IMR-90 (cell line): Measurements from ENCODE around the gene SPCS3. TPM values are rescaled to one million over a fixed set of nuclear protein-coding genes. Genes with fewer than 3 reads are reported as not detected.

Source experiments
- ATAC-seq: fragments of 200-7000 bp; cut with Tn5 transposase; 2 replicates; pipeline ENCODE4 v1.9.1; 2020; ENCODE audit warnings: low read depth, mild to moderate bottlenecking, moderate library complexity
- BruUV-seq: library from RNA; stranded (reverse); fragments of 400-500 nt; replicated peaks from 2 replicates; lab custom pipeline; 2021; lab: Mats Ljungman, UMichigan
- CTCF ChIA-PET: fragments of 300-600 bp; formaldehyde crosslinking; extraction: SDS; loops from one replicate; lab custom pipeline; 2021; ENCODE audit warnings: antibody characterized with exemption; lab: Yijun Ruan, JAX
- POLR2A ChIA-PET: fragments of 300-600 bp; sonication (Branson Sonifier 250); formaldehyde crosslinking; loops from one replicate; lab custom pipeline; 2022; ENCODE audit warnings: antibody characterized with exemption; ENCODE audit not compliant: unreplicated experiment; lab: Charles Lee
- DNase-seq: peaks from one replicate; pipeline ENCODE4 v3.0.0; 2013
- H2AFZ ChIP-seq: replicated peaks from 2 replicates; pipeline ENCODE3; 2013; ENCODE audit warnings: low read length, mild to moderate bottlenecking; ENCODE audit not compliant: poor library complexity
- H2AK5ac ChIP-seq: 2 replicates; pipeline ENCODE4 v1.6.1; 2013; ENCODE audit warnings: low read depth, low read length, inconsistent platforms
- H2AK9ac ChIP-seq: replicated peaks from 2 replicates; pipeline ENCODE3; 2013; ENCODE audit warnings: mild to moderate bottlenecking, low read depth, low read length, moderate library complexity; ENCODE audit not compliant: poor library complexity
- H2BK120ac ChIP-seq: 2 replicates; pipeline ENCODE4 v1.6.1; 2013; ENCODE audit warnings: low read depth, low read length, inconsistent platforms
- H2BK15ac ChIP-seq: 3 replicates; pipeline ENCODE4 v1.6.1; 2013; ENCODE audit warnings: low read depth, low read length, inconsistent platforms
- H2BK20ac ChIP-seq: 2 replicates; pipeline ENCODE4 v1.6.1; 2013; ENCODE audit warnings: low read depth, mild to moderate bottlenecking, inconsistent platforms, low read length, moderate library complexity
- H2BK5ac ChIP-seq: 2 replicates; pipeline ENCODE4 v1.6.1; 2013; ENCODE audit warnings: mild to moderate bottlenecking, low read depth, low read length, inconsistent platforms; ENCODE audit not compliant: poor library complexity, severe bottlenecking
- H3K14ac ChIP-seq: replicated peaks from 2 replicates; pipeline ENCODE4 v1.6.1; 2013; ENCODE audit warnings: low read depth, low read length, inconsistent platforms
- H3K18ac ChIP-seq: 2 replicates; pipeline ENCODE4 v1.6.1; 2013; ENCODE audit warnings: low read depth, low read length, control low read depth
- H3K23ac ChIP-seq: 2 replicates; pipeline ENCODE4 v1.6.1; 2013; ENCODE audit warnings: low read depth, low read length, inconsistent platforms
- H3K27ac ChIP-seq: 2 replicates; pipeline ENCODE4 v1.5.1; 2013; ENCODE audit warnings: mild to moderate bottlenecking, control low read depth, low read length; ENCODE audit not compliant: insufficient read depth
- H3K27me3 ChIP-seq: 2 replicates; pipeline ENCODE4 v1.6.1; 2013; ENCODE audit warnings: low read length; ENCODE audit not compliant: control insufficient read depth, insufficient read depth
- H3K36me3 ChIP-seq: 2 replicates; pipeline ENCODE4 v1.6.1; 2013; ENCODE audit warnings: low read length, mixed read lengths; ENCODE audit not compliant: control insufficient read depth, insufficient read depth
- H3K4ac ChIP-seq: 2 replicates; pipeline ENCODE4 v1.6.1; 2013; ENCODE audit warnings: low read depth, low read length, inconsistent platforms
- H3K4me1 ChIP-seq: 2 replicates; pipeline ENCODE4 v1.6.1; 2013; ENCODE audit warnings: low read length, mixed read lengths; ENCODE audit not compliant: control insufficient read depth, insufficient read depth
- H3K4me2 ChIP-seq: 2 replicates; pipeline ENCODE4 v1.6.1; 2013; ENCODE audit warnings: low read depth, mild to moderate bottlenecking, control low read depth, low read length, moderate library complexity
- H3K4me3 ChIP-seq: 2 replicates; pipeline ENCODE4 v1.5.1; 2013; ENCODE audit warnings: low read depth, mild to moderate bottlenecking, control low read depth, low read length, moderate library complexity; ENCODE audit not compliant: insufficient read depth
- H3K56ac ChIP-seq: 2 replicates; pipeline ENCODE4 v1.6.1; 2013; ENCODE audit warnings: low read length, inconsistent platforms; ENCODE audit not compliant: insufficient read depth; ENCODE audit errors: extremely low read depth
- H3K79me1 ChIP-seq, 2 experiments: 2 replicates each; pipeline ENCODE4 v1.6.1; 2013; ENCODE audit warnings: low read length in 2 of 2, inconsistent platforms in 1 of 2, low read depth in 1 of 2
- H3K9ac ChIP-seq: 2 replicates; pipeline ENCODE4 v1.6.1; 2013; ENCODE audit warnings: low read depth, low read length, control low read depth
- H3K9me1 ChIP-seq: 2 replicates; pipeline ENCODE4 v1.6.1; 2013; ENCODE audit warnings: low read length, inconsistent platforms; ENCODE audit not compliant: insufficient read depth
- H3K9me3 ChIP-seq: 2 replicates; pipeline ENCODE4 v1.6.1; 2013; ENCODE audit warnings: low read length; ENCODE audit not compliant: control insufficient read depth, insufficient read depth
- H4K20me1 ChIP-seq: 2 replicates; pipeline ENCODE4 v1.6.1; 2013; ENCODE audit warnings: low read length, inconsistent platforms; ENCODE audit not compliant: insufficient read depth
- H4K5ac ChIP-seq: 2 replicates; pipeline ENCODE4 v1.6.1; 2013; ENCODE audit warnings: mild to moderate bottlenecking, low read depth, low read length, control low read depth
- H4K8ac ChIP-seq, 2 experiments: 2 replicates each; pipeline ENCODE4 v1.6.1; 2013; ENCODE audit warnings: low read depth in 2 of 2, low read length in 2 of 2, control low read depth in 1 of 2, inconsistent platforms in 1 of 2
- H4K91ac ChIP-seq: 2 replicates; pipeline ENCODE4 v1.6.1; 2013; ENCODE audit warnings: low read depth, low read length, inconsistent platforms; ENCODE audit not compliant: insufficient read depth
- BHLHE40 ChIP-seq: fragments of 150-350 bp; IDR thresholded peaks from 2 replicates; pipeline ENCODE4 v1.6.1; 2016; ENCODE audit warnings: mild to moderate bottlenecking, low read depth, low read length
- CHD1 ChIP-seq: IDR thresholded peaks from 2 replicates; pipeline ENCODE4 v1.6.1; 2012; ENCODE audit warnings: low read depth, low read length, improper control_type of control experiment
- CTCF ChIP-seq: conservative IDR thresholded peaks from 2 replicates; pipeline ENCODE4 v1.5.1; 2012; ENCODE audit warnings: mild to moderate bottlenecking, low read depth, low read length, improper control_type of control experiment
- ELK1 ChIP-seq: fragments of 150-350 bp; IDR thresholded peaks from 2 replicates; pipeline ENCODE4 v1.6.1; 2016; ENCODE audit warnings: low read depth, mild to moderate bottlenecking, low read length, moderate library complexity, borderline replicate concordance
- FOS ChIP-seq: fragments of 150-350 bp; IDR thresholded peaks from 2 replicates; pipeline ENCODE4 v1.6.1; 2016; ENCODE audit warnings: low read depth, low read length
- MAFK ChIP-seq: IDR thresholded peaks from 2 replicates; pipeline ENCODE4 v1.6.1; 2012; ENCODE audit warnings: low read depth, low read length, improper control_type of control experiment
- MAZ ChIP-seq: IDR thresholded peaks from 2 replicates; pipeline ENCODE4 v1.6.1; 2012; ENCODE audit warnings: low read depth, mild to moderate bottlenecking, low read length, improper control_type of control experiment, moderate library complexity, borderline replicate concordance
- MXI1 ChIP-seq: IDR thresholded peaks from 2 replicates; pipeline ENCODE4 v1.6.1; 2012; ENCODE audit warnings: low read depth, mild to moderate bottlenecking, low read length, moderate library complexity, borderline replicate concordance
- NFE2L2 ChIP-seq: fragments of 150-350 bp; IDR thresholded peaks from 2 replicates; pipeline ENCODE4 v1.6.1; 2016; ENCODE audit warnings: low read depth, mild to moderate bottlenecking, low read length
- POLR2A ChIP-seq: IDR thresholded peaks from 2 replicates; pipeline ENCODE4 v1.6.1; 2012; ENCODE audit warnings: mild to moderate bottlenecking, low read depth, low read length
- RAD21 ChIP-seq: IDR thresholded peaks from 2 replicates; pipeline ENCODE4 v1.6.1; 2012; ENCODE audit warnings: low read length, improper control_type of control experiment
- RCOR1 ChIP-seq: IDR thresholded peaks from 2 replicates; pipeline ENCODE4 v1.6.1; 2012; ENCODE audit warnings: mild to moderate bottlenecking, low read length, improper control_type of control experiment; ENCODE audit not compliant: insufficient replicate concordance
- RFX5 ChIP-seq: IDR thresholded peaks from 2 replicates; pipeline ENCODE4 v1.8.0; 2012; ENCODE audit warnings: low read depth, mild to moderate bottlenecking, low read length, moderate library complexity
- SMC3 ChIP-seq: fragments of 150-350 bp; IDR thresholded peaks from 2 replicates; pipeline ENCODE4 v1.6.1; 2016; ENCODE audit warnings: low read depth, mild to moderate bottlenecking, antibody characterized with exemption, low read length, moderate library complexity
- USF2 ChIP-seq: fragments of 150-350 bp; IDR thresholded peaks from 2 replicates; pipeline ENCODE4 v1.6.1; 2017; ENCODE audit warnings: mild to moderate bottlenecking, antibody characterized with exemption, low read length, low read depth
- WGBS, 2 experiments: methylation state at CpG; one replicate each; pipeline versions ENCODE4 v1.1.5 to v1.1.7; 2013; ENCODE audit warnings: missing lambda C conversion rate in 2 of 2; ENCODE audit not compliant: insufficient read length in 1 of 2; ENCODE audit errors: extremely low coverage in 2 of 2; 5-methylcytosine and 5-hydroxymethylcytosine counted together
- dilution Hi-C: fragments of 300-500 bp; cut with HindIII; formaldehyde crosslinking; loops from one replicate; pipeline ENCODE4 v1.14.3; 2018; ENCODE audit warnings: low sequenced_read_pairs; ENCODE audit not compliant: unreplicated experiment
- in situ Hi-C: fragments of 300-500 bp; cut with MboI; formaldehyde crosslinking; loops from 3 replicates; pipeline ENCODE4 v1.14.3; 2019; ENCODE audit warnings: low sequenced_read_pairs, inconsistent platforms, mixed read lengths
- intact Hi-C: fragments of 100-400 bp; cut with micrococcal nuclease; formaldehyde crosslinking; loops from 2 replicates; pipeline ENCODE4 v1.10.0; 2022
- polyA plus RNA-seq, 3 experiments: library from polyadenylated mRNA; depleted of rRNA; stranded (reverse); fragments of >200 nt; gene quantifications; 2 replicates each; pipeline ENCODE4 v1.2.3, GENCODE V29; 2012; ENCODE audit warnings: low replicate concordance in 1 of 3
- total RNA-seq: library from RNA; depleted of rRNA; stranded (reverse); fragments of >200 nt; gene quantifications from 2 replicates; pipeline ENCODE4 v1.2.3, GENCODE V29; 2012

SPCS3 gene
- total and polyA plus RNA-seq, 2 of the 4 experiments (the other 2 are of a cell fraction): 41.6 to 77.4 TPM

DNA sequence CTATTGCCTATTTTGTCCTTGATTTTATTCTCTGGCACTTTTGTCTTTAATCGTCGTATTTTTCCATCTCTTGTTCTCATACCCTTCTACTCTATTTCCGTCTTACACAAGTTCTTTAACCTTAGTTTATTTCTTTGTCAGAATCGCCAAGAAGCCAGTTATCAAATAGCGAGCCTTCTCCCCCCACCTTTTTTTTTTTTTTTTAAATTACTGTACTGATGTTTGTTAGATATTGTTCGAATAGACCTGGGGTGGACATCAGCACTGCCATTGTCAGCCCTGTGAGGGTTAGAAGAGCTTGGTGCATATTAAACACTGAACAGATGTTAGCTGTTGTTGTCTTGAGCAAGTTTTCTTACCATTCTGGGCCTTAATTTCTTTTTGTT lies 1.2 kb downstream of the SPCS3 start:
- Histone ChIP-seq H3K14ac (peak overlapping the region; percentile 94), H3K27me3 (no peaks in the 10 kb centered on the region)
- ATAC-seq: no peak

More for the DNA sequence above, 1.2 kb downstream of the SPCS3 start:
- TSS peak; percentile 73 for BruUV-seq
- Histone ChIP-seq H4K20me1 (peaks cover 6% of the 10 kb centered on the region; the same call in 1 of the 2 replicates), H2BK15ac (peak overlapping the region; percentile 12; the same call in 1 of the 3 replicates), H4K91ac (peak overlapping the region; percentile 77; the same call in 1 of the 2 replicates), H2BK120ac (peak overlapping the region; percentile 48), H3K56ac (peak overlapping the region; percentile 96), H3K27ac (peak overlapping the region; percentile 98), H3K4me2 (peak overlapping the region; percentile 68), H3K4me1 (no peaks in the 10 kb centered on the region), H3K36me3 (peaks cover 2% of the 10 kb centered on the region; the same call in 1 of the 2 replicates), H3K9me1 (no peaks in the 10 kb centered on the region), H3K79me1 (peaks cover 0 to 12% of the 10 kb centered on the region in 2 experiments; a peak in 1 of 4 replicates), H4K8ac (peak overlapping the region; percentile 61 to 69; a peak in 3 of 4 replicates), H2AK5ac (0 out of 2 replicates have a peak overlapping the region, but pooled peaks have one; percentile 9), H2BK20ac (no peak overlapping the region), H2AFZ (no peak overlapping the region), H3K4ac (peak overlapping the region; percentile 90; the same call in 1 of the 2 replicates), H3K18ac (peak overlapping the region; percentile 55; the same call in 1 of the 2 replicates), H3K23ac (peak overlapping the region; percentile 97), H4K5ac (no peak overlapping the region; the same call in 1 of the 2 replicates), H2BK5ac (peak overlapping the region; percentile 61), H3K4me3 (peak overlapping the region; percentile 96), H2AK9ac (peak overlapping the region; percentile 80), H3K9me3 (no peaks in the 10 kb centered on the region), H3K9ac (peak overlapping the region; percentile 95)
- in situ Hi-C loops: no loop called here
- 0% methylated on average over 1 of the region's 6 CpGs; no CpG with 5 or more reads in 1 of the 2 experiments for WGBS, 2 experiments
- no peak for TF ChIP-seq BHLHE40
- TF ChIP-seq SMC3: no peak
- TF ChIP-seq CTCF: no peak
- no peak for TF ChIP-seq RCOR1
- TF ChIP-seq MAZ: no peak
- no peak for TF ChIP-seq MAFK
- TF ChIP-seq POLR2A: no peak
- TF ChIP-seq USF2: no peak
- no peak for TF ChIP-seq MXI1
- no peak for TF ChIP-seq FOS
- no peak for TF ChIP-seq NFE2L2
- TF ChIP-seq RAD21: no peak
- no peak for TF ChIP-seq ELK1
- TF ChIP-seq RFX5: no peak
- no peak for TF ChIP-seq CHD1
- no peak for DNase-seq
- ChIA-PET POLR2A (interaction anchor here (0.6 to 0.7 kb wide), 2 partner anchors 27 to 50 kb away, joined by 3 to 9 read pairs; no protein-coding TSS in a partner anchor), CTCF (no interaction called here)
- dilution Hi-C loops: no loop called here
- intact Hi-C loops: loop anchor here (2.0 kb wide), 2 partner anchors 50 to 136 kb away; no protein-coding TSS in a partner anchor
